Measurements from ENCODE around the gene SSRP1.
"Not testable (repeated sequence)": the region's sequence is repeated elsewhere in the genome, so short reads cannot be mapped to it uniquely, and the experiment has no call there.

Gene SSRP1

GRCh38 chr11:57296205-57296604 is 39.5 kb downstream of the SSRP1 start:
- DNase-seq = not testable (repeated sequence)

DNA sequence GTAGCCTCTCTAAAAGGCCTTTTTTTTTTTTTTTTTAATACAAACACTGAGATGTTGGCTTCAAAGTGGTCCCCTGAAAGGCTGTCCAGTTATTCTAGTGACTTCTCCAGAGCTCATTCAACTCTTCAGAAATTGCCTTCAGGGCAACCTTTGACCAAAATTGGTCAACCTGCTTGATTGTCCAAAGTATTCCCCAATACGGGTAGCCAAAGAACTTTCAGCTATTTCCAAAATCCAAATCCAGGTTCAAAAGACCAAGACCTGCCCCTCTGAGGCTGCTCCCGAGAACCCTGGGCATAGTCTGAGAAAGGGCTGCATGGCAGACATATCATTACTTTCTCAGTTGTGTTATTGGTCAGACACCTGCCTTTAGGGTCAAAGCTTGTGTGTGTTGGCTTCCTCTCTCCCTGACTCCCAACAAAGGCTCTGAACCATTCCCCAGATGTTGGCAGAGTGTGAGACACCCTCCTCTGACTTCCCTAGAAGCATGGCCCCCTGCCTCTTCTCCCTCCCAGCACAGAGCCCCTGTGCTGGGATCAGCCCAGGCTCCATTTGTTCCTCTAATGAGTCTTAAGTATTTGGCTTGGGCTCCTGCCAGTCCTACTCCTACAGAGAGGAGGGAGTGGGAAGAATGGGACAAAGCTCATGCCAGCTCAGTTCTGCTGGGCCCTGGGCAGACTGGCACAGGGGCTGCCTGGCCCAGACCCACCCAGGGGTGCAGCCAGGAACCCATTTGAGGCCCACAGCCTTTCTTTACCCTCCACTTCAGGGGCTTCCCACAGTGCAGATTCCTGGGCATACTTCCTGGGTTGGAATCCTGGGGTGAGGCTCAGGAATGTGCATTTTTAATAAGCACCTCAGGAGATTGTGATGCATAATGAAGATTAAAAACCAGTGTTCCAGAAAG is 41.2 kb downstream of the SSRP1 start:
- no peak for DNase-seq

- DNase-seq = no peak
Measured at GRCh38 chr11:57290288-57290687, 45.4 kb downstream of the SSRP1 start.

DNA sequence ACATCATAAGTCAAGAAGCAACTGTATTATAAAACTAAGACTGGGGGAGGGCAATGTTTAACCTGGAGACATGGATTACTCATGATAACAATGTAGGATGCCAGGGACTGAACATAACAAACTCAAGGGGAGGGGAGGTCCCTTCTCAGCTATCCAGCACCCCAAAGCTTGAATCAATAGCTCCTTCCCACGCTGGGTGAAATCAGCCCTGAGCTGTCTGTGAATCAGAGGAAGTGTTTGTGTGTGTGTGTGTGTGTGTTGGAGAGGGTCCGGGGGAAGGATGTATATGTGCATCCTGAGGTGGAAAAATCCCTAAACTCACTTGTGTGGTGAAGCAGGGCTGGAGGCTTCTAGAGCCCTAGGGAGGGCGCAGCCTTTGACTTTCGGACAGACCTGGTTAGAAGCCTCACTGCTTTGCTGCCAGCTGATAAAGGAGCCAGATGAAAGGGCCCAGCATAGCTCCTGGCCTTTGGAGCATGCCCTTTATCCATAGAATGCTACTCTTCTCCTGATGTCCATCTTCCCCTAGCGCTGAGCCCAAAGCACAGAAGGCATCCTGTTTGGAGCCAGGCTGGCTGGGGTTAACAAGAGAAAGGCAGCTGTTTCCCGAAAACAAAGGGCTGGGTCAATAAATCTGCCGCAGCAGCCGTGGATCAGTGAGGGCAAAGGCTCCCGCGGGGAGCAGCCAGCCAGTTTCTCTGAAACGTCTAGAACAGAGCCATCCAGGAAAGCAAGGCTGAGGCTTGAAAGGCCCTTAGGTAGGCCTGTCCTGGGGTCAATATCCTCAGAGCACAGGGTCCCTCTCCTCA is 46.7 kb downstream of the SSRP1 start:
- no peak for DNase-seq

- no peak for DNase-seq
Measured at GRCh38 chr11:57287884-57288283, 47.8 kb downstream of the SSRP1 start.

DNA sequence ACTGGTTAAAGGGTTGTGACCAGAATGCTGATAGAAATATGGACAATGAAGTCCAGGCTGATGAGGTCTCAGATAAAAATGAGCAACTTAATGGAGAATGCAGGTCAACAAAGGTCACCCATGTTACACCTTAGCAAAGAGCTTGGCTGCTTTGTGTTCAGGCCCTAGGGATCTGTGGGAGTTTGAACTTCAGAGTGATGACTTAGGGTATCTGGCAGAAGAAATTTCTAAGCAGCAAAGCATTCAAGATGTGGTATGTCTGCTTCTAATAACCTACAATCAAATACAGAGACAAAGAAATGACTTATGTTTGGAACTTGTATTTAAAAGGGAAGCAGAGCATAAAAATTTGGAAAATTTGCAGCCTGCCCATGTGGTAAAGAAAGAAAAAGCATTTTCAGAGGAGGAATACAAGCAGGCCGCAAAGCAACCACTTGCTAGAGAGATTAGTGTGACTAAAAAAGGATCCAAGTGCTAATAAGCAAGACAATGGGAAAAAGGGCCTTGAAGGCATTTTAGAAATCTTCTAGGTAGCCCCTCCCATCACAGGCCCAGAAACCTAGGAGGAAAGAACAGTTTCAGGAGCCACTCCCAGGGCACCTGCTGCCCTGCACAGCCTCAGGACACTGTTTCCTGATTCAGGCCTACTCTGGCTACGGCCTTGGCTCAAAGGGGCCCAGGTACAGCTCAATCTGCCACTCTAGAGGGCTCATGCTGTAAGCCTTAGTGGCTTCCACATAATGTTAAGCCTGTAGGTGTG is 52.3 kb downstream of the SSRP1 start:
- no peak for DNase-seq

DNA sequence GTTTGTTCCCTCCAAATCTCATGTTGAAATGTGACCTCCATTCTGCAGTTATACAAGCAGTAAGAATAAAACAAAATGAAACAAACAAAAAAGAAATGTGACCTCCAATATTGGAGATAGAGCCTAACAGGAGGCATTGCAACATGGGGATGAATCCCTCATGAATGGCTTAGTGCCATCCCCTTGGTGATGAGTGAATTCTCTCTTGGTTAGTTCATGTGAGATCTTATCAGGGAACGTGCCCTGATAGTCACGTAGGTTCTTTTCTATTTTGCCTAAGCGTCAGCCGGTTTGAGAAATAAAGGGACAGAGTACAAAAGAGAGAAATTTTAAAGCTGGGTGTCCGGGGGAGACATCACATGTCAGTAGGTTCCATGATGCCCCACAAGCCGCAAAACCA is 54.1 kb downstream of the SSRP1 start:
- not testable (repeated sequence) for DNase-seq

GRCh38 chr11:57279116-57279515 is 56.6 kb downstream of the SSRP1 start:
- peak; percentile 64 for DNase-seq

DNA sequence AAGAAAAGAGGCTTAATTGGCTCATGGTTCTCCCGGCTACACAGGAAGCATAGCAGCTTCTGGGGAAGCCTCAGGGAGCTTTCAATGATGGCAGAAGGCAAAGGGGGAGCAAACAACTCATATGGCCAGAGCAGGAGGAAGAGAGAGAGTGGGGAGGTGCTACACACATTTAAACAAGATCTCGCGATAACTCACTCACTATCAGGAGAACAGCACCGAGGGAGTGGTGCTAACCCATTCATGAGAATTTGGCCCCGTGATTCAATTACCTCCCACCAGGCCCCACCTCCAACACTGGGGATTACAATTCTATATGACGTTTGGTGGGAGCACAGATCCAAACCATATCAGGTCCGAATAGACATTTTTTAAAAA is 57.0 kb downstream of the SSRP1 start:
- no peak for DNase-seq

GRCh38 chr11:57277845-57278720 is 57.6 kb downstream of the SSRP1 start:
- peak; percentile 71 for DNase-seq

- no peak for DNase-seq
Measured at GRCh38 chr11:57276971-57277675, 58.6 kb downstream of the SSRP1 start.

DNA sequence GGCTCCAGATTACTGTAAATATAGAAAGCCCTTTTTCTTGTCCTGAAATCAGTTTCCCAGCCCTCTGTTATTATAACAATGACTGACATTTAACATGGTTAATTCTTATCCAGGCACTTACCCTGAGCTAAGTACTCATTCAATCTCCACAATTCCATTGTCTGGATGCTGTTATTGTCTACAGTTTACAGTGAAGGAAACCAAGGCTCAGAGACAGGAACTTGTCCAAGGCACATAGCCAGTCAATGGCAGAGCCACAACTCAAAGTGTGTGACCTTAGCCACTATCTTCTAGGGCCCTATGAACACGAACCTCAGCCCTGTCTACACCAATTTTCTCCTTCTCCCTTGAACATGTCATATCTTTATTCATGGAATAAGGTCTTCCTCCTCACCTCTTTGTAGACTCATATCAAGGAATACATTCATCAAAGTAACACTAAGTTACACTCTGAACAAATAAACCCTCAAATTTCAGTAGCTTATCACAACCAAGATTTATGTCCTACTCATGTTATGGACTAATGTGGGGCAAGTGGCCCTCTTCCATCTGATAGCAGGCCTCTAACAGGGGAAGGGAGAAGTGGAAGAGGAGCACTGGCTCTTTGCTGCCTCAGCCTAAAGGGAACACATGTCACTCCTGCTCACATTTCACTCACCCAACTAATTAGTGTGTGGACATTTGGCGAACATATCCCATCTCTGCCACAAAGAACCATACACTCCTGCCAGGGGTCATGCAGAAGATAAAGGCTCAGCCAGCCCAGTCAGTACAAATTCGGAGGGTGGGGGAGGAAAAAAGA is 59.3 kb downstream of the SSRP1 start:
- DNase-seq = no peak

Data from amniotic stem cell (primary cell).